ENCODE data around the gene DIO1.
A peak's percentile ranks its signal among the peaks of the same experiment; 100 is the strongest.
"Not testable (repeated sequence)": the region's sequence is repeated elsewhere in the genome, so short reads cannot be mapped to it uniquely, and the experiment has no call there.

The DIO1 gene

GRCh38 chr1:53893999-53894636 is at the start of gene DIO1:
Gene DIO1 (plus strand): TSS chr1:53894187. CDS start chr1:53894211, 24 bp downstream.
- DNase-seq (ENCODE audit: low read depth, low spot score), result no peak

DNA sequence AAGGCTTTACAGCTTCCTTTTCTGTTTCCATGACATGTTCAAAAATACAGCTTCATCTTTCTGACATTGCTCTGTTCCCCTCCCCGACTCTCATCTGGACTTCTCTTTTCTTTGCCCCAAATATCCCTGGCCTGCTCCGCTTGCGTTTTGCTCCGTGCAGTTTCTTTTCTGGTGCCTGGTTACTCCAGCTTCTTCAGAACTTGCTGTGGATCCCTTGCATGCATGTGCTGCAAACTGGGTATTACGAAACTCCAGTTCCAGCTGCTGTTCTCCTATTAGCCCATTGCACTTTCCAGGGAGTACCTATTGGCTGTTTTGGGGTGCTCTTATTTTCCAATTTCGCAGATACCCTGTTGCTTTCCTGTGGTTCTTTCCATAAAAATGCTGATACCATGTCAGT is 46.0 kb upstream of the DIO1 start:
- no peak for DNase-seq (ENCODE audit: low read depth, low spot score)

- DNase-seq (ENCODE audit: low read depth, low spot score), result no peak
Observed at GRCh38 chr1:53850082-53850673, 43.8 kb upstream of the DIO1 start.

DNA sequence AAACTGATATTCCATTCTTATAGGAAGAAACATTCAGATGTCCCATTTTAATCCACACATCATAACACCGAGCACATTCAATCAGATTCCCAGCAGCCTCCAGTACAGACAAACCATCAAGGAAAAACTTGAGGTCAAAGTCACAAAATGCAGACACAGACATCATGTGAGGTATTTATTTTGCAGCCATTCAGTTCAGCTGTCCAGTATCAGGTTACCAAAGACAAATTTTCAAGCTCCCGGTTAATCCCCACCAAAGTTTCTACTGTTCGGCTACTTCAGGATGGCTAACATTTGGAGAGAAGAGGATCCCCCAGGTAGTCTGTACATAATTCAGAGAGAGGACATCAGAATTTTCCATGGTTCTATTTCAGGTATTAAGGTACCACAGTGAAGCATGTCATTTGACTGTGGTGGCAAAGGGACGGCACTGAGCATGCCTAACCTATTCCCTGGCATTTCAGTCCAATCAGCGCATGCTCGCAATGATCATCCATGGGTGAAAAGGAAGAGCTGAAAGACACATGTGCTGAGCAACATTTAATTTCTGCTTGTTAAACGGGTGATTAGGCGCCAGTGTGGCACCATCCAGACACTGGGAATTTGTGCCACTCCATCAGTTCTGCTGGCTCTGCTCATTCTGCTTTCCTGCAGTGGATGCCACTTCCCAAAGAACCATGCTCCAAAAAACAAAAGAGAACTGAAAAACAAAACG is 42.3 kb upstream of the DIO1 start:
- no peak for DNase-seq (ENCODE audit: low read depth, low spot score)

DNA sequence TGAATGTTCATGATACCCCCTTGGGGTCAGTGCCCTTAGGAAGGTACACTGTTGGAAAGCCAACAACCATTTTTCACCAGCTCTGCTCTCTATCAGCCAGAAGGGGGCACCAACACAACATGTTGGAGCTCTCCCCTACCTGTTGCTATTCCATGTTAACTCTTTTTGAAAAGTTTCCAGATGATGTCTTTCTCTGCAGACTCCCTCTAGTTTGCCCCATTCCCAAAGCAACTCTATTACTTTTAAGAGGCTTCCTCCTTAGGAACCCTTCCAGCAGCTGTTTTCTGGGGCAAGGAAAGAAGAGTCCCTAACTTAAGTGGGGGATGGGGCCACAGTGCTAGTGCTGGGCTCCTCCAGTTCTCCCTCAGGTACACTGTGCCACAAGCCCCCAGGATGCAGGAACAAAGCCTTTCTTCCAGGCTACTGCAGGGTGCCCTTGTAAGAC is 33.0 kb upstream of the DIO1 start:
- peak; percentile 24 for DNase-seq (ENCODE audit: low read depth, low spot score)

- no peak for DNase-seq (ENCODE audit: low read depth, low spot score)
Observed at GRCh38 chr1:53862507-53862906, 31.5 kb upstream of the DIO1 start.

DNA sequence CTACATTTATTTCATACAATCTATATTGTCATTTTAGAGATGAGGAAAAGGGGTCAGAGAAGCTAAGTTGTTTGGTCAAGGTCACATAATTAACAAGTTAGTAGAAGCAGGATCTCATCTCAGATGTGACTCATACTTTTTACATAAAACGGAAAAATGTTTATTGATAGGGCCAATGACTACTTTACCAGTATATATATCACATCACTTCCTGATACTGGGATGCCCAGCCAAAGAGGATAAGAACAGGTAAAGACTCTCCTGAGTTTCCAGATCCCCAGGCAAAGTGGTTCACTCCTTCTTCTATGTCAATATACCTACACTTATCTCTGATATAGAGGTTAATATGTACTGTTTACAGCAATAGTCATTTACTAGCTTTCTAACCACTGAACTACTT is 25.4 kb upstream of the DIO1 start:
- DNase-seq (ENCODE audit: low read depth, low spot score), result no peak

GRCh38 chr1:53869454-53870117 is 24.4 kb upstream of the DIO1 start:
- DNase-seq (ENCODE audit: low read depth, low spot score), result no peak

DNA sequence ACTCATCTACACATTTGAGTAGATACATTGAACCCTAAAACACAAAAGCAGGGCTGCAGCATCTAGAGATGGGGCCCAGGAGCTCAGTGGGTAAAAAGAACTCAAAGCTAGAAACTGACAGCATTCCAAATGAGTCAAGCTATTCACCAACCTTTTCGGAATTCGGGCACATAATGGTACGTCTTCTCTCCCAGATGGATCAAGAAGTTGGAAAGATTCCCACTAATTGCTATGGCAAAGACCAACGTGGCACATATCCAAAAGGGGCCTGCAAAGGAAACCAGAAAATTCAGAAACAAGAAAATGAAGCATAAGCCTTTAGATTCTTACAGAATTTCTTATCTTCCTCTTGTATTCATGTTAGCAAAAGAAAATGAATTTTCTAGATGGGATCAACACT is 22.8 kb upstream of the DIO1 start:
- DNase-seq (ENCODE audit: low read depth, low spot score), result no peak

GRCh38 chr1:53871773-53872484 is 22.1 kb upstream of the DIO1 start:
- no peak for DNase-seq (ENCODE audit: low read depth, low spot score)

GRCh38 chr1:53875150-53875549 is 18.8 kb upstream of the DIO1 start:
- DNase-seq (ENCODE audit: low read depth, low spot score), result not testable (repeated sequence)

DNA sequence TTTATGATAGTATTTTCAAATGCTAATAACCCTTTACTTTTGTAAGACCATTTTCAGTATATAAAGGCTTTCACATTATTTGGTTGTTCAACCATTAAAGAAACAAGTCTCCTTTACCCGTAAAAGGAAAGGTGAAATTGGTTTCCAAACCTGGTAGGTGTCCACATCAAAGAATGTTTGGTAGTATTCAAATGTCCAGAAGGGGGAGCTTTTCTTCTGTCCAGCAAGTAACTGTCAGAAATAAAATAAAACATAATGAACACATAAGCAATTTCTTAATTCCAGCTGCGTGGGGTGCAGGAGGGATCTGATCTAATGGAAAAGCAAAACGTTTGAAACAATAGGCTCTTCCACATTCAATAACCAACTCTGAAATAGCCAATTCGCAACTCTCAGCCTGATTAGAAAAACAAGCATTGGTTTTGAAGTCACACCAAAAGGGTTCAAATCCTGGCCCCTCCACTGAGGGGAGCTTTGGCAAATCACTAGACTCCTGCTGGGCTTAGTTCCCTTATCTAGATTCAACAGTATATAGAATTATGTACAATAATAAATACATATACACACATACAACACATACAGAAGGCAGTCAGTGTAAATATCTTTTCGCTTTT is 15.4 kb upstream of the DIO1 start:
- no peak for DNase-seq (ENCODE audit: low read depth, low spot score)

GRCh38 chr1:53881853-53882252 is 12.1 kb upstream of the DIO1 start:
- not testable (repeated sequence) for DNase-seq (ENCODE audit: low read depth, low spot score)

GRCh38 chr1:53883600-53883999 is 10.4 kb upstream of the DIO1 start:
- not testable (repeated sequence) for DNase-seq (ENCODE audit: low read depth, low spot score)

GRCh38 chr1:53888681-53889080 is 5.3 kb upstream of the DIO1 start:
- no peak for DNase-seq (ENCODE audit: low read depth, low spot score)

DNA sequence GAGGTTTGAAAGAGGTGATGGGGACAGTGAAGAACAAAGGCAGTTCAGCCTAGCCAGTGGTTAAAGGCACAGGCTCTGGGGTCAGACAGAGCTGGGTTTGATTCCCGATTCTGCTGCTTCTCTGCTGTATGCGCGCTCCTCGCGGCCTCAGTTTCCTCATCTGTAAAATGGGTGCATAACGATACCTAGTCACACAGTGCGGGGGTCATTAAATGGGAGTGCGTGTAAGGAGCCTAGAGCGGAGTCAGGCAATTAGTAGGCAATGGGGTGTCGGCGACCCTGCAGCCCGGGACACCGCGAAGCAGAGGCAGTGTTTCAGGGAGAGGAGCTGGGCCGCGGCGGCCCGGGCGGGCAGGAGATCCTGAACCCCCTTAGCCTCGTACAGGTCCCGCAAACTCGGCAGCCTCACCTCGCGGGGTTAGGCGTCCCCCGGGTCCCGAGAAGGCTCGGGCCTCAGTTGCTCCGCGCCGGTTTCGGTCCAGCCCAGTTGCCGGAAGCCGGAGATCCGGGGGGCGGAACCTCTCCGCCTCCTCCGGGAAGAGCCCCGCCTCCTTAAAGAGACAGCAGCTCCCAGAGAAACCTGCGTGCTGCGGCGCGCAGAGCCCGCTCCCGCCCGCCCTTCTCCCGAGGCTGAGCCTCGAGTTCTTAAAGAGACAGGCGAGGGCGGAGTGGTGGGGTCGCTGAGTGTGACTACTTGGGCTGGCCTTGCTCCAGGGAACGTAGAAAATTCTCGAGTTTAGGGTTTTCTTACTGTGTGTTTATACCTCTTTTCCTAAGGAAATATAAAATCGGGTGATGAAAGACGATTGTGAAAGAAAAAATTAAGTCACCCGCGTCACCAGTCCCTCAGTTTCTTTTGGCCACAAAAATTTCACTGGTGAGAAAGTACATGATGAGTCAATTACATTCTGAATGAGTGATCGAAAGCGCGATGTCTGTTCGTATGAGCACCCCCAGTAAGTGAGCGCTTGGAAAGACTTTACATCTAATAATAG is 4.4 kb upstream of the DIO1 start, which contains the start of gene YIPF1:
Gene YIPF1 (minus strand): TSS at position 494 of the 995 bp plus-strand sequence. CDS start 860 bp downstream, outside the sequence.
- peak; percentile 70 for DNase-seq (ENCODE audit: low read depth, low spot score)

- DNase-seq (ENCODE audit: low read depth, low spot score), result no peak
Observed at GRCh38 chr1:53890522-53890941, 3.5 kb upstream of the DIO1 start.

GRCh38 chr1:53891018-53891417 is 3.0 kb upstream of the DIO1 start:
- DNase-seq (ENCODE audit: low read depth, low spot score), result no peak

- DNase-seq (ENCODE audit: low read depth, low spot score), result no peak
Observed at GRCh38 chr1:53891678-53892077, 2.3 kb upstream of the DIO1 start.

DNA sequence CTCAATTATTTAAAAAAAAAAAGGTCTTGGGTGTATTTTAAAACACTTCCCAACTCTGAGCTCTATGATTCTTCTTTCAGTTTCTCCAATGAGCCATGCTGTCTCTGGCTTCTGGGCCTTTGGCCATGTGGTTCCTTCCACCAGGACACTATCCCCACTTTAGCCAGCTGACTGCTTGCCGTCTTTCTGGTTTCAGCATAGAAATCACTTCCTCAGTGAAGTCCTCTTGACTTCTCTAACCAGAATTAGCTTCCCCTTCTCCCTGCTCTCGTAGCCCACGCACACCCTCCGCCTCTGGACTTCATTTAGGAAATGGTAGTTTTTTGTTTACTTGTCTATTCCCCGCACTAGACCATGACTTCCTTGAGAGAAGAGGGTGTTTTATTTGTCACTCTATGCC is 1.1 kb upstream of the DIO1 start:
- no peak for DNase-seq (ENCODE audit: low read depth, low spot score)
